Measurements from ENCODE around the gene SPPL2B. TPM values are rescaled to one million over a fixed set of nuclear protein-coding genes. Genes with fewer than 3 reads are reported as not detected.

The SPPL2B gene
- total RNA-seq, 1 donor from 2014 or later, result 22.6 TPM

GRCh38 chr19:2355168-2356035 lies 26.9 kb downstream of the SPPL2B start:
- no peak for DNase-seq (ENCODE audit: low read depth in 2 of 2)

DNA sequence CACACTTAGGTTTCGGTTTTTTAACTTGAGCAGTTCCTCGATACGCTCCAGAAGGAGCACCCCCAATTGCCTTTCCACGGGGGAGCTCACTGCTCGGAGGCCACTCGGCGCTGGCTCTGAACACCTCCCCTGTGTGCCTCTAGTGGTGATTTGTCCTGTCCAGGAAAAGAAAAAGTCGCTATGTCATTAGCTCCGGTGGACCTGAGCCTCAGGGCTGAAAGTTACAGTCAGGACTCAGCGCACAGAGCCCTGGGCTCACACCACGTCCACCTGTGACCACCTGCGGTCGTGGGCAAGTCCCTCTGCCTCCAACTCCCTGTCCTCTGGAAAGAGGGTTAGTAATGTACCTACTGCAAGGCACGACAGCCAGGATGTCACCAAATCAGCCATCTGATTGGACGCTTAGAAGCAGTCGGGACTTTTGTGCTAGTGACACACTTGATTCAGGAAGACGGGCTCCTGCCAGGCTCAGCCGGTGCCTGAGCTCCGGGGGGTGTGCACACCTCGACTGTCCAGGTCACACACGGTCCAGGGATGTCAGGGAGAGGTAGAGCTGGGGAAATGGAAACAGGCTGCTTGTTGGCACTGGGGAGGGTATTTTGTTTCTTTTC lies 27.7 kb downstream of the SPPL2B start:
- DNase-seq (ENCODE audit: low read depth in 2 of 2), result no peak

- no peak for DNase-seq (ENCODE audit: low read depth in 2 of 2)
Observed at GRCh38 chr19:2357279-2358206, 29.1 kb downstream of the SPPL2B start.

DNA sequence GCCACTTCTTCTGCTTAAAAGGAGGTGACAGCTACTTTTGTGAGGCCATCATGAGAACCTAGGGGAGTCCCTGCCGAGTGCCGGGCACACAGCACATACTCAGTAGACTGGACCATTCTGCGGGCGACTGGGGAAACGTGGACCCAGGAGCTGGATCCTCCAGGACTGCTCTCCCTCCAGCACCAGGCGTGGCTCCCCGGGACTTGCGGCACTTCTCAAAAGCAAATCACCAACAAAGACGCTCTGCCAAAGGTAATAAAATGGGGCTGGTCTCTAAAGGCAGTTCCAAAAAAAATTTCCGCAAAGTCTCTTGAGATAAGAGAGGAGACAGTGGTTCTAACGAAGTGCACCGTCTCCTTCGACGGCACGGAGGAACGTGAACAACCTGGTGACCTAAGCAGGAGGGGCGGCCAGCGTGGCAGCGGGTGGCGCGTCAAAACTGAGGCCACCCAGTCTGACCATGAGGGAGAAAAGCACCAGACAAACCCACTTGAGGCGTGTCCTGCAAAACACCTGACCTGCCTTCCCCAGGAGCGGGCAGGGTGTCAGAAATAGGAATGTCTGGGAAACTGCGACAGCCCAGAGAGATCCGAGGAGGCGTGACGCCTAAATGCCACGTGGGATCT lies 30.2 kb downstream of the SPPL2B start:
- no peak for DNase-seq (ENCODE audit: low read depth in 2 of 2)

GRCh38 chr19:2359992-2360685 lies 31.7 kb downstream of the SPPL2B start, which contains the start of gene TMPRSS9:
Gene TMPRSS9 (plus strand): TSS chr19:2360265. CDS start chr19:2389786, 29,521 bp downstream.
- DNase-seq (ENCODE audit: low read depth in 2 of 2), result no peak

DNA sequence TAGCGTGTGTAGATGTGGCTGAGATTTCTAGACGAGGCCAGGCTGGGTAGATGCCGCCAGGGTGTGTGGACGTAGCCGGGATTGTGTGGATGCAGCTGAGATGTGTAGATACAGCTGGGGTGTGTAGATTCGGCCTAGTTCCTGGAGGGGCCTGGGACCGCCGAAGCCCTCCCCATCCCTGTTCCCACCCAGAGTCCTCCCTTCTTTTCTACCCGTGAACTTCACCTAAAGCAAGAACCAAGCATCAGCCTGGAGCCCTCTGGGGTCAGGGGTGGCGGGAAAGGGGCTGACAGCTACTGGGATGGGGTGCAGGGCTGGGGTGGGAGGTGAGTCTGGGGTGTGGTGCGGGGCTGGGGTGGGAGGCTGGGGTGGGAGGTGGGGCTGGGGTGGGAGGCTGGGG lies 32.3 kb downstream of the SPPL2B start:
- no peak for DNase-seq (ENCODE audit: low read depth in 2 of 2)

DNA sequence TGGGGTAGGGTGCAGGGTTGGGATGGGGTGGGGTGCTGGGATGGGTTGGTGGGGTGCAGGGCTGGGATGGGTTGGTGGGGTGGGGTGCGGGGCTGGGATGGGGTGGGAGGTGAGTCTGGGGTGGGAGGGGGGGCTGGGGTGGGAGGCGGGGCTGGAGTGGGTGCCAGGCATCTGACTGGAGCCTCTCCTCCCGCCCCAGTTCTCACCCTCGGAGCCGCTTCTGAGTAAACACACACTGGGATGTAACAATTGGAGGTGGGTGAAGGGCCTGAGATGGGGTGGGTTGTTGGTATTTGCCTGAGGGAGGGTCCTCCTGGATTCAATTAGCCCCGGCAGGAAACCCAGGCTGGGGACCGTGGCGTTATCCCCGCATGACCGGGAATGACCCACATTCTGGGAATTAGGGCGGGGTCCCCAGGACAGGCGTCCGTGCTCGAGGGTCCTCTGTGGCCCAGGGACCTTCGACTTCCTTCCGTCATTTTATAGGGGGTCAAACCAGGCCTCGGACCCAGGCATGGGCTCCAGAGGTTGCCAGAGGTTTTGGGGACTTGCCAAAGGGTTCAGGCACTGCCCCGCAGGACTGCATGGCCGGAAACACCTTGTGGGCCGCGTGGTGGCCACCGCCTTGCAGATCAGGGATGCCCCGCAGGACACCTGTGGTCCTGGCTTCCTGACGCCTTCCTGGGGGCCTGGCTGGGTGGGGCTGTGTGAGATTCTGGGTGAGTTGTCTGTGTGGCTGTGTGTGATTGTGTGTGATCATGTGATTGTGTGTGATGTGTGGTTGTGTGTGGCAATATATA lies 33.0 kb downstream of the SPPL2B start:
- DNase-seq (ENCODE audit: low read depth in 2 of 2), result no peak

GRCh38 chr19:2362046-2362969 lies 33.8 kb downstream of the SPPL2B start:
- no peak for DNase-seq (ENCODE audit: low read depth in 2 of 2)

DNA sequence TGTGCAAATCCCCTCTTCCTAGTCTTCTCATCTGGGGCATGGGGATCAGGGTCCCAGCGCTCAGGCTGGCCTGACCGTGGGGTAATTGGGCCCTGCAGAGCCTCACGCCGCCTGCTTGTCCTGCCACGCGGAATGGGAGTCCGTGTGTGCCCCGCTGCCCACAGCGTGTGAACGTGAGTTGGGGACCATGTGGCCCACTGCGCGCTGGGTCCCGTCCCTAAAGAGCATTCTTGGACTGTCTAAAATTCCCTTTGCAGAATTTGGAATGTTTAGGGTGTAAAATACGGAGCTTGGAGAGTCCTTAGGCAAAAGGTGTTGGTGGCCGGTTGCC lies 34.5 kb downstream of the SPPL2B start:
- DNase-seq (ENCODE audit: low read depth in 2 of 2), result no peak

DNA sequence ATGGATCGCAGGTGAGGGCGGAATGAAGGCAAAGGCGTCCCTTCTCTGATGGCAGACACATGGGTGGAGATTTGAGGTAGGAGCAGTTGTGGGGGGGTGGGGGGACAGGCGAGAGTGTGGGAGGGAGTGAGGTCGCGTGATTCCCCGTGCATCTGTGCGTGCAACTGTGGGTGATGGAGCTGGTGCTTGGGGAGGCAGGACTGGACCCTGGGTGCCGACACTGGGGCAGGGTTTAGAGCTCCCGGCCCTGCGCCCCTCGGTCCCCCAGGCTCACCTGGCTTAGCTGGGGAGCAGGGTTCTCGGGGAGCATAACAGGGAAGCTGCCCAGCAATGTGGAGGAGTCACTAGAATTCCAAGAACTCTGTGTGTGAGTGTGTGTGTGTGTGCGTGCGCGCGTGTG lies 34.9 kb downstream of the SPPL2B start:
- DNase-seq (ENCODE audit: low read depth in 2 of 2), result no peak

DNA sequence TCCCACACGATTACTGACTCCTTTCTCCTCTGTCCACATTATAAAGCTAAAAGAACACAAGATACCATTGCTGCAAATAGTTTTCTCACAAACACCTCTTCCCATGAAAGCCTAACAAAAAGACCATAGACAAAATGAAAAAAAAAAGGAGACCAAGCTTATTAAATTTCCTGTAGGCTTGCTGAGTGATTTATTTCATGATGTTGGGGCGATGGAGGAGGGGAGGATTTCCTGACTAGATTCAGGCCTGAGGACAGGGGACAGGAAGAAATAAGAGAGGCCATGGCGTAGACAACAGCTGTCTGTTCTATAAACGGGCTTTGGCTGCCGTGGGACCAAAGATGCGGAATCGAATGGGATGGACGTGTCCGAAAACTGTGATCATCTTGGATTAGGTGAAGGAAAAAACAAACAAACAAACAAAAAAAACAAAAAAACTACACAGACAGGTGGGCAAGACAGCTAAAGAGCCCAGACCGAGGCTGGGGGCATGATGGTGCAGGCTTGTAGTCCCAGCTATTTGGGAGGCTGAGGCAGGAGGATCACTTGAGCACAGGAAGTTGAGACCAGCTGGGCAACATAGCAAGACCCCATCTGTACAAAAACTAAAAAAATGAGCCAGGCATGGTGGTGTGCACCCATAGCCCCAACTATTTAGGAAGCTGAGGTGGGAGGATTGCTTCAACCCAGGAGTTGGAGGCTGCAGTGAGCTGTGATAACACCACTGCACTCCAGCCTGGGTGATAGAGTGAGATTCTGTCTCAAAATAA lies 36.9 kb downstream of the SPPL2B start:
- DNase-seq (ENCODE audit: low read depth in 2 of 2), result peak in 1 of 2 donors; percentile 87

- peak in 1 of 2 donors; percentile 31 for DNase-seq (ENCODE audit: low read depth in 2 of 2)
Observed at GRCh38 chr19:2371656-2372055, 43.2 kb downstream of the SPPL2B start.

GRCh38 chr19:2372076-2372612 lies 43.7 kb downstream of the SPPL2B start:
- DNase-seq (ENCODE audit: low read depth in 2 of 2), result no peak

DNA sequence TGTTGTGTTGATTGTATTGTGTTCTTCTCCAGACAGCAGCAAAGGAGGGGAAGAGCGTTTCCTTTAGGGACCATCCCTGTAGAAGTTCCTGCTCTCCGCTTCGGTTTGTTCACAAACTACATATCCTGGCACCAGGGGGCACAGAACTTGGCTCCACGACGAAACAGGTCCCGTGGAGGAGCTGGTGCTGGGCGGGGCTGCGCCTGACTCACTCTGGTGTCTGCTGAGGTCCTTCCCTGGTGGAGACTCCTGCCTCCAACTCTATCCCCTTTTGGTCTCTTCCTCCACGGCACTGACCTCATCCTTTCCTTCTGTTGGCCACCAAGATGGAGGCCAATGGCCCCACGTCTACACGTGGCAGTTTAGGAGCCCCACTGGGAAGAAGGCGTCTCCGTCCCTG lies 46.3 kb downstream of the SPPL2B start:
- DNase-seq (ENCODE audit: low read depth in 2 of 2), result no peak

GRCh38 chr19:2375353-2376121 lies 47.1 kb downstream of the SPPL2B start:
- no peak for DNase-seq (ENCODE audit: low read depth in 2 of 2)

- DNase-seq (ENCODE audit: low read depth in 2 of 2), result no peak
Observed at GRCh38 chr19:2376784-2377519, 48.5 kb downstream of the SPPL2B start.
